GM20000 (cell line): Measurements from ENCODE around the gene PRADC1.
A peak's percentile ranks its signal among the peaks of the same experiment; 100 is the strongest.

Experiments used
- DNase-seq: peaks from one replicate; pipeline ENCODE4 v3.0.0; 2012; ENCODE audit warnings: low spot score
- TF ChIP-seq, protein P1 (sequence below): IDR thresholded peaks from 2 replicates; pipeline ENCODE4 v1.5.1; 2012; ENCODE audit warnings: mild to moderate bottlenecking, control low read depth; ENCODE audit errors: extremely low read depth, missing control alignments

The PRADC1 gene

DNA sequence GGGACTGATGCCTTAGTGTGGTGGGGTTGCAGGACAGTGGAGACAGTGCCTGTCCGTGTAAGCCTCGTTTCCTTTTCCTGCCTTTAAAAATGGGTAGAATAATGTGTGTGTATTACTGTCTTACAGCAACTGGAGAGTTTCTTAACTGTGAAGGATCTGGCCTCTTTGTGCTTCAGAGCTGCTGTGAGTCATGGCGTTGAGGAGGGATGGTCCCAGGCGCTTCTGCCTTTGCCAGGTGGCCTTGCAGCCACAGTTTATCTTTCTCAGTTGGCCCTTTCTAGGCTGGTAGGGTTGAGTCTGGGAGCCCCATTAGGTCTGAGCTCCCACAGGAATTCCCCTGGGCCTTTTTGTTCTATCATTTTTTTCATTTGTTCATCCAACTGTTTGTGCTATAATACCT is 9.2 kb downstream of the PRADC1 start:
- no peak for DNase-seq
- TF ChIP-seq, protein P1, sequence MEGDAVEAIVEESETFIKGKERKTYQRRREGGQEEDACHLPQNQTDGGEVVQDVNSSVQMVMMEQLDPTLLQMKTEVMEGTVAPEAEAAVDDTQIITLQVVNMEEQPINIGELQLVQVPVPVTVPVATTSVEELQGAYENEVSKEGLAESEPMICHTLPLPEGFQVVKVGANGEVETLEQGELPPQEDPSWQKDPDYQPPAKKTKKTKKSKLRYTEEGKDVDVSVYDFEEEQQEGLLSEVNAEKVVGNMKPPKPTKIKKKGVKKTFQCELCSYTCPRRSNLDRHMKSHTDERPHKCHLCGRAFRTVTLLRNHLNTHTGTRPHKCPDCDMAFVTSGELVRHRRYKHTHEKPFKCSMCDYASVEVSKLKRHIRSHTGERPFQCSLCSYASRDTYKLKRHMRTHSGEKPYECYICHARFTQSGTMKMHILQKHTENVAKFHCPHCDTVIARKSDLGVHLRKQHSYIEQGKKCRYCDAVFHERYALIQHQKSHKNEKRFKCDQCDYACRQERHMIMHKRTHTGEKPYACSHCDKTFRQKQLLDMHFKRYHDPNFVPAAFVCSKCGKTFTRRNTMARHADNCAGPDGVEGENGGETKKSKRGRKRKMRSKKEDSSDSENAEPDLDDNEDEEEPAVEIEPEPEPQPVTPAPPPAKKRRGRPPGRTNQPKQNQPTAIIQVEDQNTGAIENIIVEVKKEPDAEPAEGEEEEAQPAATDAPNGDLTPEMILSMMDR = no peak

DNA sequence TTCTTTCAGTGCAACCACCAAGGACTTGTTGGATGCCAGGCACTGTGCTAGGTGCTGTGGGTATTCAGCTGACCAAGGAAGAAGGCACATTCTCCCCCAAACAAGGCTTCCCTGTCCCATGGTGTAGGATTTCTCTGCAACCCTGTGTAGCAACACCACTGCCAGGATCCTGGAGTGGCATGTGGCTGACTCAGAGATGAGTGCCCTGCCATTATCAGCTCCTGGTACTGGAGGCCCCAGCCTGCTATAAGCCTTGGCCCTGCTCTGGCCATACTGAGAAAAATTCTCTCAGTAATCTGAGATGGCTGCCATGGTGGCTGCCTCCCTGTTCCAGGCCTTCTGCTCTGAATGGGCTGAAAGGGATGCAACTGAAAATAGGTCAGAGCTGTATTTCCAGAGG is 14.7 kb downstream of the PRADC1 start:
- no peak for DNase-seq
- TF ChIP-seq, protein P1 = no peak

DNA sequence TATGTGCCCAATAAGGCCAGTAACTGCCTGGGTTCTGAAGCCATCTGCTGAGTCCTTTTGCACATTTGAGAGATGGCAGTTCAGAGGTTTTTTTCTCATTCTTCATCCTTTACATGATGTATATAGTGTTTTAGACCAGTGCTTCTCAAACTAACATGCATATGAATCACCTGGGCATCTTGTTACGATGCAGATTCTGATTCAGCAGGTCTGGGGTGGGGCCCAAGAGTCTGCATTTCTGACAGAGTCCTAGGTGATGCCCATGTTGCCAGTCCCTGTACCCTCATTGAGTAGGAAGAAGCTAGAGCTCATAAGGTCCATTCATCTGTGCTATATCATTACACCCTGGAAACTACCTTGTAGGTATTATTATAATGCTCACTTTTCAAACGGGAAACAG is 15.2 kb downstream of the PRADC1 start:
- TF ChIP-seq, protein P1 = no peak
- no peak for DNase-seq

DNA sequence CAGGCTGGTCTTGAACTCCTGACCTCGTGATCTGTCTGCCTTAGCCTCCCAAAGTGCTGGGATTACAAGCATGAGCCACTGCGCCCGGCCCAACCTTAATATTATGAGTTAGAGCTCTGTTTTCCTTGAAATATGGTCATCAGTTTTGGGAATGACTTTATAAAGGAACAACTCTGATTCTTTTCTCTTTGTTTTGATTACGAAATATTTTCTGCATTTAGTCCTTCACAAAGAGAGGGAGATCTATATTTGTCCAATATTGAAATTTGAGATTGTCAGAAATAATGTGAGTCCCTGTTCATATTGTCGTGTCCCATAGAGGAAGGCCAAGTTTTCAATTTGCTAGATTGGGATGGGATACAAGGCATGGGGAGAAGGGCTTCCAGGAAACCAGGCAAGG is 15.9 kb downstream of the PRADC1 start:
- no peak for DNase-seq
- TF ChIP-seq, protein P1 = no peak

DNA sequence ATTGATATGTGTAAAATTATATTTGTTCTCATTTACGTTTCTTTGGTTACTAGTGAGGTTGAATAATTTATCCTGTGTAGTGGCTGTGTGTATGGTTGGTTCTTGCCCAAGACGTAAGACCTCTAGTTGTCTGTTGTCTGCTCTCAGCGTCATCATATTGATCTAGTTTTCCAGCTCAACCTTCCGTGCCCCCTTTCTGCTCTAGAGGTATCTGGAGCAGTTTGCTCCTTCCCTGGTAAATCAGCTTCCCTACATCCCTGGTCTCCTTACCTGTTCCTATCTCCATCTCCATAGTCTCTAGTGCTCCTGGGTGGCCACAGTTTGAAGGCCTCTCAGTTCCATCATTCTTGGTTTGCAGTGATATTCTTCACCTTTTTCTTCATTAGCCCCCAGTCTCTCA is 17.8 kb downstream of the PRADC1 start:
- TF ChIP-seq, protein P1 = no peak
- no peak for DNase-seq

DNA sequence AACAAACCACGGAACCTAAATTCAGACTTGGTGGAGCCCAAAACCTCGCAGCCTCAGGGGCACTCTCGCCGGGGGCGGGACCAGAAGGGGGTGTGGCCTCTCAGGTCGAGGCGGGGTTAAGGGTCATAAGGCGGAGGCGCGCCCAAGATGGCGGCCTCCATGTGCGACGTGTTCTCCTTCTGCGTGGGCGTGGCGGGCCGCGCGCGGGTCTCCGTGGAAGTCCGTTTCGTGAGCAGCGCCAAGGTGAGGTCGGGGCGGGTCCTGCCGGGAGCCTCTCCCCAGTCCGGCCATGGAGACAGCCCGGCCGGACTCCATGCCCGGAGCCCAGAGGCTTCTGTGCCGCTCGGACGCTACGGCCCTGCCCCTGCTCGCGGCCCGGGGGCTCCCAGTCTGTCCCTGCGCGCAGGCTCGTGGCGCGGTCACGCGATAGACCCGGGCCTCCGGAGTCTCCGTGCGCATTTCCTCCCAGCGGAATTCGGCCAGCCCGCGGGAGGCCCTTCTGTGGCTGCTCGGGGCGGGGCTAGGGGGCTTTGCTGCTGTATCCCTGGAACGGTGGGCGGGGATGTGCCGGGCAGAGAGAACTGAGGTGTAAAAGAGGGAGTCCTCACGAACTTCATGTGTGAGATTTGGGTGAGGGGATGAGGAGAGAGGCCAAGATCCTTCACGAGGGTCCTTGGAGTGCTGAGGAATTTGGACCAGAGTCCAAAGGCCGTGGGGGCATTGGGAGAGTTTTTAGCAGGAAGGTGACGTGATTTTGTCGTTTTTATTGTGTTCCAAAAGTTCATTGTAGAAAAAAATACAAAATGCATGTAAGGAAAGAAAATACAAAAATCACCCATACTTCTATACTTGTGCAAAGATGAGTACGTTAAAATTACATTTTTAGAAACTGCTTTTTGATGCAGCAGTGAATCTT is 18.7 kb downstream of the PRADC1 start, which contains the start of gene SMYD5:
Gene SMYD5, plus strand, starts transcription at position 126 of the 916 bp plus-strand sequence. Its CDS starts 22 bp downstream, at position 148.
- TF ChIP-seq, protein P1 = no peak
- DNase-seq = peak; percentile 94

DNA sequence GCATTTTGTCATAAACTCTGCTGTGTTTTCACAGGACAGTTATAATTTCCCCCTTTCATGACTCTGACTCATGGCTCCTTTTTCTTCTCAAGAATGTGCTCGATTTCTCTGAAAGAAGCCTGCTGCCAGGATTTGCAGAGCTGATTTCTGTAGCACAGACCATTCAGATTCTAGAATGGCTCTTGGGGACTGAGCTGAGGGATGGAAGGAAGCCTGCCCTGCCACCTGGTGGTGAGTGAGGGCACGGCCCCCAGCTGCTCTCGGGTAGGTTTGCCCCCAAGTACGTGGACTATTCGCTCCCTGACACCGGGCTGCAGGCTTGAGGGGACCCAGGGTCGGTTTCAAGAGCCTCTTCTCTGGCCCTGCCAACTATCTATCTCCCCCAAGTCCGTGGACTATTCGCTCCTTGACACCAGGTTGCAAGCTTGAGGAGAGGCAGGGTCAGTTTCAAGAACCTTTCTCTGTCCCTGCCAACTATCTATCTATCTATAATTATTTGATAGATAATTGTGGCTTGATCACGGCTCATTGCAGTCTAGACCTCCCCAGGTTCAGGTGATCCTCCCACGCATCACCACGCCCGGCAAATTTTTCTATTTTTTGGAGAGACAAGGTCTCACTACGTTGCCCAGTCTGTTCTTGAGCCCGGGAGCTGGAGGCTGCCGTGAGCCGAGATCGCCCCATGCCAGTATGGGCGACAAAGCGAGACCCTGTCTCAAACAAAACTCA is 20.4 kb downstream of the PRADC1 start:
- peak; percentile 87 for DNase-seq
- TF ChIP-seq, protein P1 = peak; percentile 97
